Naive thymus-derived CD4-positive, alpha-beta T cell (primary cell): ENCODE measurements around the gene PLN. TPM values are rescaled to one million over a fixed set of nuclear protein-coding genes. Genes with fewer than 3 reads are reported as not detected.

Experiments used
- ATAC-seq: fragments of 150-1000 bp; cut with Tn5 transposase; 2 replicates; pipeline ENCODE4 v1.10.0; 2021; ENCODE audit warnings: mild to moderate bottlenecking, moderate library complexity
- CTCF ChIA-PET: fragments of 350-600 bp; sonication (Branson Sonifier 250); formaldehyde crosslinking; loops from one replicate; lab custom pipeline; 2021; ENCODE audit warnings: antibody characterized with exemption; lab: Charles Lee
- POLR2A ChIA-PET: fragments of 350-600 bp; sonication (Branson Sonifier 250); formaldehyde crosslinking; loops from one replicate; lab custom pipeline; 2021; ENCODE audit warnings: antibody characterized with exemption, inconsistent platforms; lab: Charles Lee
- DNase-seq, 9 donors: peaks; one replicate each; pipeline versions ENCODE4 v3.0.0 to v3.0.0-alpha.2; 2020 to 2022; ENCODE audit warnings: mixed read lengths in 1 of 9
- H3K27ac ChIP-seq: one replicate; pipeline ENCODE4 v1.7.0; 2013; ENCODE audit warnings: mild to moderate bottlenecking, low read depth, low read length, moderate library complexity
- H3K27me3 ChIP-seq, 2 donors: one replicate each; pipeline ENCODE4 v1.7.0; 2013; ENCODE audit warnings: low read length in 2 of 2, mild to moderate bottlenecking in 2 of 2, moderate library complexity in 2 of 2; ENCODE audit not compliant: control insufficient read depth in 2 of 2, insufficient read depth in 2 of 2
- H3K36me3 ChIP-seq, 3 experiments: 1 replicate in 2 of 3; 2 replicates in 1 of 3; pipeline ENCODE4 v1.7.0; 2013; ENCODE audit warnings: low read length in 3 of 3, mild to moderate bottlenecking in 3 of 3, moderate library complexity in 1 of 3; ENCODE audit not compliant: insufficient read depth in 3 of 3, control insufficient read depth in 2 of 3
- H3K4me1 ChIP-seq, 2 donors: one replicate each; pipeline ENCODE4 v1.7.0; 2013; ENCODE audit warnings: low read length in 2 of 2, mild to moderate bottlenecking in 2 of 2, moderate library complexity in 1 of 2; ENCODE audit not compliant: control insufficient read depth in 2 of 2, insufficient read depth in 2 of 2
- H3K4me3 ChIP-seq: 2 replicates; pipeline ENCODE4 v1.7.0; 2013; ENCODE audit warnings: mild to moderate bottlenecking, low read length
- H3K9me3 ChIP-seq, 3 experiments: 1 replicate in 2 of 3; 2 replicates in 1 of 3; pipeline ENCODE4 v1.7.0; 2013; ENCODE audit warnings: low read length in 3 of 3; ENCODE audit not compliant: control insufficient read depth in 2 of 3
- H3K27ac Mint-ChIP-seq, 9 donors: one replicate each; pipeline ENCODE4 v1.8.0; 2020 to 2022; ENCODE audit warnings: mixed read lengths in 9 of 9, mild to moderate bottlenecking in 8 of 9, moderate library complexity in 5 of 9, inconsistent platforms in 2 of 9
- H3K27me3 Mint-ChIP-seq, 5 donors: one replicate each; pipeline ENCODE4 v1.8.0; 2021 to 2022; ENCODE audit warnings: mixed read lengths in 5 of 5, mild to moderate bottlenecking in 1 of 5
- H3K36me3 Mint-ChIP-seq, 5 donors: one replicate each; pipeline ENCODE4 v1.8.0; 2020 to 2022; ENCODE audit warnings: mixed read lengths in 5 of 5, mild to moderate bottlenecking in 3 of 5, inconsistent platforms in 1 of 5
- H3K4me1 Mint-ChIP-seq, 7 donors: one replicate each; pipeline ENCODE4 v1.8.0; 2020 to 2022; ENCODE audit warnings: mixed read lengths in 7 of 7, mild to moderate bottlenecking in 3 of 7, inconsistent platforms in 1 of 7
- H3K4me3 Mint-ChIP-seq, 10 donors: one replicate each; pipeline ENCODE4 v1.8.0; 2020 to 2022; ENCODE audit warnings: mild to moderate bottlenecking in 10 of 10, mixed read lengths in 10 of 10, moderate library complexity in 6 of 10, inconsistent platforms in 2 of 10
- H3K9me3 Mint-ChIP-seq, 11 donors: one replicate each; pipeline ENCODE4 v1.8.0; 2020 to 2022; ENCODE audit warnings: mixed read lengths in 11 of 11, mild to moderate bottlenecking in 4 of 11, inconsistent platforms in 1 of 11, moderate library complexity in 1 of 11
- intact Hi-C, 2 donors: fragments of 100-400 bp; cut with micrococcal nuclease; formaldehyde crosslinking; loops; one replicate each; pipeline ENCODE4 v1.15.1; 2023
- polyA plus RNA-seq, 2 donors: library from polyadenylated mRNA; unstranded; fragments of 300-500 nt; fragmentation: Illumina TruSeq; gene quantifications; one replicate each; pipeline ENCODE4 v1.2.3, GENCODE V29; 2021
- total RNA-seq, 6 experiments: library from RNA in 5 of 6; stranded (reverse) in 5 of 6; gene quantifications; 1 replicate in 5 of 6; 2 replicates in 1 of 6; pipeline ENCODE4 v1.2.3 and lab custom pipeline; 2021 to 2026

Gene PLN
- total and polyA plus RNA-seq, 7 experiments from 2014 or later = 0.09 to 0.34 (median 0.20) TPM; not detected in 2

DNA sequence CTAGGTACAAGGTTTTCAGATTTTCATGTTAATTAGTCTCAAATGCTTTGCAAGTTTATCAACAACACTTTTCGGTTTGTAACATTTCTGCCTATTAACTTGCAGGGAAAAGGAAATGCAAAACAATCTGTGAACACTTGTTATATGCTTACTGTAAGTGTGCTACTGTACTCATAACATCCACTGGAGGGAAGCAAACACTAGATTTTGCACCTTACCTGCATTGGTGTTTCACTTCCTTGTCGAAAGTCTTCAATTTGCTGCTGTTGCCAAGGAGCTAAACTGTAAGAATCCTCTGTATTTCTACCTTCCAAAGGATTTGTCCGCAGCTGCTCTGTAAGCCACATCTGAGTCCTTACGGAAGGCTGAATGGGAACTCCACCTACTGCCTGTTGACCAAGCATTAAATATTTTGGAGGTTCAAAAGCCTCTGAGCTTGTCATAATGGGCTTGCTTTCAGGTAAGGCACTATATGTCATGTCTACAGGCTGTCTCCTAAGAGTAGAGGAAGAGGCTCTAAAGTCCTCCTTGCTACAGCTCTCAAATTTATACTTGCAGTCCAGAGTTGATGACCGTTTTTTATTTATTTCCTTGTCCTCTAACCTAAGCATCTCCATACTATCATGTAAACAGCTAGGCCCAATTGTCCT lies 17.3 kb downstream of the PLN start:
- POLR2A ChIA-PET = interaction anchor here (0.6 to 2.5 kb wide), 9 partner anchors 14 to 328 kb away, joined by 3 to 13 read pairs (median 4); partner anchors contain the start of gene ASF1A
- Mint-ChIP-seq H3K36me3 (peaks cover 0 to 11% (median 4%) of the 10 kb centered on the region in 5 donors), H3K27ac (peak overlapping the region; percentile 16 to 90 (median 61)), H3K27me3 (no peaks in the 10 kb centered on the region), H3K4me3 (no peak overlapping the region), H3K4me1 (peaks cover 7 to 60% (median 42%) of the 10 kb centered on the region in 7 donors), H3K9me3 (no peaks in the 10 kb centered on the region)
- DNase-seq = peak in 7 of 9 donors; percentile 55 to 77 (median 63)
- peaks cover 0 to 4% (median 4%) of the 10 kb centered on the region in 3 experiments for H3K36me3 ChIP-seq
- peak; percentile 94 for ATAC-seq
- H3K27ac ChIP-seq = peak overlapping the region; percentile 34
- H3K9me3 ChIP-seq = no peaks in the 10 kb centered on the region
- H3K27me3 ChIP-seq = no peaks in the 10 kb centered on the region
- H3K4me1 ChIP-seq = no peaks in the 10 kb centered on the region
- CTCF ChIA-PET = interaction anchor here (0.5 to 3.1 kb wide), 46 partner anchors 8 to 1113 kb away, joined by 3 to 32 read pairs (median 4); partner anchors contain the start of genes FAM184A, MCM9 and PLN
- H3K4me3 ChIP-seq = no peak overlapping the region
- intact Hi-C loops = loop anchor here (1.0 to 10.0 kb wide), 17 partner anchors 15 to 545 kb away; partner anchors contain the start of genes MCM9 (in 2 of the 2), ASF1A (in 1 of the 2) and FAM184A (in 1 of the 2)

DNA sequence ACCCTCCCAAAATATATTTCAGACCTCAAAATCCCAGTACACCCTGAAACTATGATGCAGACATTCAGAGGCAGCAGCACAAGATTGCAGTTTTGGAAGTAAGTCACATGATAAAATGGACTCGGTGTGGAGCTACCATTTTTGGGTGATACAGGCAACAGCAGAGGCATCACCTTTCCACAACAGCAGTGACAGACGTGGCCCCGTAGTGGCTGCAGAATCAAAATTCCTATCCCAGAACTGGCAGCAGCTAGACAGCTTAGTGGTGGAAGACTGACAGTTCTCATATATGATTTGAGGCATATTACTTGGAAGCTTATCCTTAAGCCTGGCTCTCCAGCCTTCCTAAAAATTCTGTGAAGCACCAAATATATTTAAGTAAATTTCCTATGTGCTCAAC lies 19.9 kb downstream of the PLN start:
- POLR2A ChIA-PET = interaction anchor here (0.6 kb wide), 1 partner anchor 11 kb away, joined by 3 read pairs; no protein-coding TSS in a partner anchor

DNA sequence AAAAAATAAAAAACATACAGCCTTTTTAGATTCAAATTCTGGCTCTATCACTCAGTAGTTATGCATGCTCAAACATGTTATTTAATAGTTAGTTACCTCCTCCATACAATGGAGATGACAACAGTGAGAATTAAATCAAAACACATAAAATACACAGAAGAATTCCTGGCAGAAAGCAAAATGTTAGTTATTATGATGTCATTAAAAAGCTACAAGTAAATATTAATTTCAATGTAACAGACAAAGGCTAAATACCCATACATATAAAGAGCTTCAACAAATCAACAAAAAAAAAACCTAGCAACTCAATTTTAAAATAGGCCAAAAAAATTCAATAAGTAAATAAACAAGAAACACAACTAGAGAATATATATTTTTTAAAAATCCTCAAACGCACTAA lies 21.4 kb downstream of the PLN start:
- peaks cover 10 to 21% (median 13%) of the 10 kb centered on the region in 5 donors for H3K36me3 Mint-ChIP-seq
- H3K27me3 Mint-ChIP-seq = no peaks in the 10 kb centered on the region
- Histone ChIP-seq H3K4me1 (no peaks in the 10 kb centered on the region), H3K27ac (no peak overlapping the region), H3K36me3 (peaks cover 0 to 12% (median 4%) of the 10 kb centered on the region in 3 experiments), H3K27me3 (no peaks in the 10 kb centered on the region), H3K9me3 (peaks cover 4 to 10% (median 7%) of the 10 kb centered on the region in 3 experiments), H3K4me3 (no peak overlapping the region)
- H3K4me3 Mint-ChIP-seq = no peak overlapping the region
- ChIA-PET CTCF (interaction anchor here (0.7 to 1.8 kb wide), 2 partner anchors 16 to 186 kb away, joined by 3 to 5 read pairs; no protein-coding TSS in a partner anchor), POLR2A (no interaction called here)
- ATAC-seq (no peak), DNase-seq (no peak)
- peak overlapping the region in 7 of 9 donors; percentile 3 to 81 (median 31) for H3K27ac Mint-ChIP-seq
- intact Hi-C loops = loop anchor here (5.0 to 10.0 kb wide), 4 partner anchors 98 to 505 kb away; partner anchors contain the start of genes MCM9 (in 2 of the 2) and FAM184A (in 1 of the 2)
- peaks cover 6 to 15% (median 9%) of the 10 kb centered on the region in 11 donors for H3K9me3 Mint-ChIP-seq
- H3K4me1 Mint-ChIP-seq = peaks cover 9 to 55% (median 44%) of the 10 kb centered on the region in 7 donors

More for the DNA sequence above, 19.9 kb downstream of the PLN start:
- no peak overlapping the region for H3K27ac ChIP-seq
- no peaks in the 10 kb centered on the region for H3K27me3 ChIP-seq
- no peak for ATAC-seq
- intact Hi-C loops = loop anchor here (5.0 to 10.0 kb wide), 4 partner anchors 99 to 507 kb away; partner anchors contain the start of genes MCM9 (in 2 of the 2) and FAM184A (in 1 of the 2)
- H3K36me3 Mint-ChIP-seq = peaks cover under 1 to 11% (median 7%) of the 10 kb centered on the region in 5 donors
- H3K9me3 Mint-ChIP-seq = peaks cover 0 to 2% (median 0%) of the 10 kb centered on the region in 11 donors
- no peak overlapping the region for H3K4me3 Mint-ChIP-seq
- peak overlapping the region in 6 of 9 donors; percentile 28 to 75 (median 40) for H3K27ac Mint-ChIP-seq
- no peaks in the 10 kb centered on the region for H3K4me1 ChIP-seq
- H3K9me3 ChIP-seq = no peaks in the 10 kb centered on the region
- CTCF ChIA-PET = interaction anchor here (0.8 to 1.4 kb wide), 2 partner anchors 11 to 209 kb away, joined by 3 read pairs; no protein-coding TSS in a partner anchor
- peaks cover 9 to 58% (median 44%) of the 10 kb centered on the region in 7 donors for H3K4me1 Mint-ChIP-seq
- peaks cover 0 to 4% (median 4%) of the 10 kb centered on the region in 3 experiments for H3K36me3 ChIP-seq
- H3K27me3 Mint-ChIP-seq = no peaks in the 10 kb centered on the region
- no peak for DNase-seq
- no peak overlapping the region for H3K4me3 ChIP-seq

DNA sequence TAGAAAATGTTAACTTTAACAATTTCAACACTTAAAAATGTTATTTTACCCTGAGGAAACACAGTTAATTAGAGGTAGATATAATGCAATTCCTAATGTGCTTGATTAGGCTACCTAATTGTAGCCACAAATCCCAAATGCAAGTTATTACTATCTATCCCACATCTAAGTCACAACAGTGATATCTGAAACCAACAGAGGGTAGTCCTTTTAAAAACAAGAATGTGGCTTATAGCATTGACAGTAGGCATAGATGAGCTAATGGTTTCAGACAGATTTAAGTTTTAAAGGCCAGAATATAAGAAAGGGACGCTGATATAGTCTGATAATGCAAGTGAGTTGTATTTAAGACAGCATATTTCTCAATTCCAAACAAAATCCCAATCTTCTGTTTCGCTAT lies 23.0 kb downstream of the PLN start:
- DNase-seq = no peak
- peaks cover 19 to 32% (median 29%) of the 10 kb centered on the region in 5 donors for H3K36me3 Mint-ChIP-seq
- Histone ChIP-seq H3K36me3 (peaks cover 0 to 25% (median 0%) of the 10 kb centered on the region in 3 experiments), H3K9me3 (peaks cover 4 to 26% (median 19%) of the 10 kb centered on the region in 3 experiments), H3K4me3 (no peak overlapping the region), H3K27ac (no peak overlapping the region), H3K4me1 (no peaks in the 10 kb centered on the region), H3K27me3 (no peaks in the 10 kb centered on the region)
- ChIA-PET CTCF (interaction anchor here (1.8 kb wide), 1 partner anchor 18 kb away, joined by 5 read pairs; no protein-coding TSS in a partner anchor), POLR2A (no interaction called here)
- no peak overlapping the region for H3K4me3 Mint-ChIP-seq
- ATAC-seq = no peak
- intact Hi-C loops = no loop called here
- peaks cover 9 to 42% (median 30%) of the 10 kb centered on the region in 7 donors for H3K4me1 Mint-ChIP-seq
- peaks cover 6 to 30% (median 23%) of the 10 kb centered on the region in 11 donors for H3K9me3 Mint-ChIP-seq
- peak overlapping the region in 3 of 9 donors; percentile 3 to 59 (median 28) for H3K27ac Mint-ChIP-seq
- no peaks in the 10 kb centered on the region for H3K27me3 Mint-ChIP-seq

DNA sequence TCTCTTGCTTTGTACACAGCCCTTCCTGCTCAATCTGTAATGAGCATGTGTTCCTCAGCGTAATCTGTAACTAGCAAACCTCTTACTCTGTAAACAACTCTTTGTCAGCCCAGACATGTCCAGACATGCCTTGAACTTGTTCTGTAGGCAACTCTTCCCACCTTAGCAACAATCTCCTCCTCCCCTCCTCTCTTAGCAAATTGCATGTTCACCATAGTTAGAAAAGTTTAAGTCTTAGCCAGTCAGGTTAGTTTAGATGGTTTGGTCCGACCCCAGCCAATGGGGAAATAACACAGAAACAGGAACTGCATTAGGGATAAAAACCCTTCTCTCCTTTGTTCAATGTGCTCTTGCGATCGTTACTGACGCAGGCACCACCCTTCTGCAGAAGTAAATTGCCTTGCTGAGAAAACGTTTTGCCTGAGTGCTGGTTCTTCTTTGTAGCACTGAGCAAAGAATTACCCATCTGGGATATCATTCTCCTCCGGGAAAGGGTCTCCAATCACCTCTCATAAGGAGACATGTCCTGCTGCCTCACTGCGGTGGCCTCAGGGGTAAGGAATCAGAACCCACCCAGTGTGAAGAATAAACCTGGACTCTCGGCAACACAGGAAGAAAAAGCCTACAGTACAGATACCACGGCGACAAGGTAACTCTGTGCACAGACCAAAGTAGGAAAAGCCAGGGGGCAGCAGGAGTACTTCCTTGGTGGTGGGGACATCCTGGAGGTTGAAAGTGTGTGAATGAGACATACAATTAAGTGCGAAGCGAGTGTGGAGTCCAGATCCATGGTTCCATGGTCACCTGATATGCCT lies 26.2 kb downstream of the PLN start:
- Mint-ChIP-seq H3K4me3 (peak overlapping the region in 3 of 10 donors; percentile 12 to 58 (median 44)), H3K27me3 (no peaks in the 10 kb centered on the region), H3K9me3 (peaks cover 10 to 61% (median 49%) of the 10 kb centered on the region in 11 donors), H3K36me3 (peaks cover 30 to 60% (median 57%) of the 10 kb centered on the region in 5 donors), H3K27ac (peak overlapping the region in 6 of 9 donors; percentile 9 to 84 (median 42)), H3K4me1 (peaks cover 2 to 23% (median 20%) of the 10 kb centered on the region in 7 donors)
- intact Hi-C loops = no loop called here
- H3K36me3 ChIP-seq = peaks cover 0 to 49% (median 6%) of the 10 kb centered on the region in 3 experiments
- ChIA-PET POLR2A (interaction anchor here (0.6 kb wide), 1 partner anchor 226 kb away, joined by 3 read pairs; no protein-coding TSS in a partner anchor), CTCF (interaction anchor here (1.2 kb wide), 1 partner anchor 9 kb away, joined by 4 read pairs; no protein-coding TSS in a partner anchor)
- ATAC-seq (no peak), DNase-seq (no peak)
- no peak overlapping the region for H3K4me3 ChIP-seq
- no peak overlapping the region for H3K27ac ChIP-seq
- H3K27me3 ChIP-seq = no peaks in the 10 kb centered on the region
- peaks cover 4 to 56% (median 23%) of the 10 kb centered on the region in 3 experiments for H3K9me3 ChIP-seq
- H3K4me1 ChIP-seq = no peaks in the 10 kb centered on the region
